K562 (cell line): ENCODE measurements around the gene TMEM38B. TPM values are rescaled to one million over a fixed set of nuclear protein-coding genes. Genes with fewer than 3 reads are reported as not detected.

Experiments
- ATAC-seq: fragments of 200-7000 bp; cut with Tn5 transposase; 3 replicates; pipeline ENCODE4 v1.9.1; 2020; ENCODE audit warnings: moderate library complexity
- BruUV-seq: library from RNA; stranded (reverse); fragments of 400-500 nt; replicated peaks from 2 replicates; lab custom pipeline; 2021; lab: Mats Ljungman, UMichigan
- CTCF ChIA-PET: fragments of 300-600 bp; formaldehyde crosslinking; extraction: SDS; loops from one replicate; lab custom pipeline; 2021; ENCODE audit warnings: low intra/inter-chr PET ratio; lab: Yijun Ruan, JAX
- POLR2A ChIA-PET: fragments of 300-600, 350-650 bp; sonication (Branson Sonifier 250); formaldehyde crosslinking; extraction: SDS; loops from one replicate; lab custom pipeline; 2021; ENCODE audit warnings: antibody characterized with exemption, inconsistent platforms; lab: Yijun Ruan, JAX
- DNase-seq, 4 experiments: peaks; one replicate each; pipeline versions ENCODE4 v3.0.0 to v3.0.0-alpha.2; 2011 to 2018; ENCODE audit warnings: low spot score in 3 of 4, mixed read lengths in 3 of 4; ENCODE audit errors: extremely low read depth in 1 of 4
- FAIRE-seq: peaks from 2 replicates; lab custom pipeline; 2011; peaks lifted over from hg19 to GRCh38; lab: Jason Lieb, UNC
- H2AFZ ChIP-seq: 2 replicates; pipeline ENCODE4 v1.6.0; 2011; ENCODE audit warnings: low read depth, low read length, control low read depth, inconsistent platforms
- H3K27ac ChIP-seq: fragments of 200-600 bp; 3 replicates; pipeline ENCODE4 v1.8.0; 2011; ENCODE audit warnings: low read depth, mild to moderate bottlenecking, control low read depth, inconsistent platforms, low read length, moderate library complexity, mixed read lengths; ENCODE audit errors: extremely low read depth
- H3K27me3 ChIP-seq, 2 experiments: fragments of 300-600 bp in 1 of 2; 2 replicates in 1 of 2; 3 replicates in 1 of 2; pipeline versions ENCODE4 v1.6.0 to v1.8.0; 2011; ENCODE audit warnings: inconsistent platforms in 2 of 2, low read length in 2 of 2, mild to moderate bottlenecking in 1 of 2, mixed read lengths in 1 of 2, moderate library complexity in 1 of 2; ENCODE audit not compliant: control insufficient read depth in 2 of 2, insufficient read depth in 2 of 2
- H3K36me3 ChIP-seq: fragments of 300-600 bp; 3 replicates; pipeline ENCODE4 v1.8.0; 2011; ENCODE audit warnings: mild to moderate bottlenecking, low read length, inconsistent platforms; ENCODE audit not compliant: control insufficient read depth, insufficient read depth
- H3K4me1 ChIP-seq, 2 experiments: fragments of 200-600 bp in 1 of 2; replicated peaks in 1 of 2; 2 replicates in 1 of 2; 3 replicates in 1 of 2; pipeline versions ENCODE4 v1.5.1 to v1.8.0; 2011; ENCODE audit warnings: inconsistent platforms in 2 of 2, low read length in 2 of 2, mild to moderate bottlenecking in 1 of 2, mixed read lengths in 1 of 2, moderate library complexity in 1 of 2; ENCODE audit not compliant: control insufficient read depth in 2 of 2, insufficient read depth in 2 of 2
- H3K4me2 ChIP-seq: 2 replicates; pipeline ENCODE4 v1.6.1; 2011; ENCODE audit warnings: low read length, control low read depth, inconsistent platforms, mixed read lengths; ENCODE audit not compliant: insufficient read depth
- H3K4me3 ChIP-seq: fragments of 200-600 bp; sonication (generic), shearing (Covaris generic); 2 replicates; pipeline ENCODE4 v1.5.1; 2016; ENCODE audit warnings: control low read depth, inconsistent platforms
- H3K79me2 ChIP-seq: fragments of 200-600 bp; 3 replicates; pipeline ENCODE4 v1.8.0; 2011; ENCODE audit warnings: low read length, inconsistent platforms; ENCODE audit not compliant: control insufficient read depth, insufficient read depth
- H3K9ac ChIP-seq, 2 experiments: 2 replicates each; pipeline versions ENCODE4 v1.6.0 to v1.6.1; 2011; ENCODE audit warnings: low read depth in 2 of 2, low read length in 2 of 2, control low read depth in 1 of 2, inconsistent platforms in 1 of 2, mild to moderate bottlenecking in 1 of 2, mixed read lengths in 1 of 2; ENCODE audit not compliant: insufficient read depth in 1 of 2
- H3K9me1 ChIP-seq: one replicate; pipeline ENCODE4 v1.6.0; 2011; ENCODE audit warnings: inconsistent platforms, mild to moderate bottlenecking, low read length, moderate library complexity; ENCODE audit not compliant: control insufficient read depth, insufficient read depth
- H3K9me3 ChIP-seq: replicated peaks from 2 replicates; pipeline ENCODE4 v1.5.1; 2011; ENCODE audit warnings: low read depth, low read length, inconsistent platforms; ENCODE audit not compliant: control insufficient read depth, insufficient read depth
- H4K20me1 ChIP-seq: replicated peaks from 2 replicates; pipeline ENCODE4 v1.6.1; 2011; ENCODE audit warnings: low read length, inconsistent platforms, mixed read lengths; ENCODE audit not compliant: control insufficient read depth, insufficient read depth
- DACH1 ChIP-seq: fragments of 450-650 bp; IDR thresholded peaks from 2 replicates; pipeline ENCODE4 v1.6.1; 2018; ENCODE audit not compliant: partially characterized antibody
- MCM7 ChIP-seq, 2 experiments: fragments of 450-650 bp; IDR thresholded peaks; 2 replicates each; pipeline ENCODE4 v1.6.1; 2016 to 2018
- NCOA2 ChIP-seq, 2 experiments: fragments of 450-650 bp; IDR thresholded peaks; 2 replicates each; pipeline ENCODE4 v1.6.1; 2018; ENCODE audit warnings: mild to moderate bottlenecking in 2 of 2, moderate library complexity in 1 of 2; ENCODE audit not compliant: partially characterized antibody in 2 of 2
- SAFB ChIP-seq: fragments of 200-400 bp; formaldehyde crosslinking; IDR thresholded peaks from 2 replicates; pipeline ENCODE4 v1.6.1; 2017; ENCODE audit warnings: low read depth, low read length, borderline replicate concordance
- U2AF1 ChIP-seq: fragments of 200-400 bp; formaldehyde crosslinking; optimal IDR thresholded peaks from 2 replicates; pipeline ENCODE3; 2017; ENCODE audit warnings: mild to moderate bottlenecking, low read depth, low read length, moderate library complexity
- ZNF354B ChIP-seq: fragments of 250-450 bp; sonication (Bioruptor Pico); IDR thresholded peaks from 2 replicates; pipeline ENCODE4 v1.4.0; 2020
- WGBS: fragments of 100-300 bp; shearing (Covaris generic); methylation state at CpG from one replicate; pipeline ENCODE4 v1.1.6; 2016; ENCODE audit warnings: low coverage, mixed read lengths; ENCODE audit not compliant: insufficient coverage; ENCODE audit errors: missing lambda C conversion rate; 5-methylcytosine and 5-hydroxymethylcytosine counted together
- in situ Hi-C: fragments of 300-500 bp; cut with MboI; formaldehyde crosslinking; loops from 4 replicates; pipeline ENCODE4 v1.15.0; 2018; ENCODE audit warnings: inconsistent platforms, mixed read lengths
- intact Hi-C: fragments of 100-400 bp; cut with micrococcal nuclease; formaldehyde crosslinking; loops from 2 replicates; pipeline ENCODE4 v1.14.2; 2022
- polyA plus RNA-seq, 8 experiments: library from polyadenylated mRNA; depleted of rRNA in 4 of 8; stranded (reverse) in 5 of 8; unstranded in 3 of 8; fragments of >200 nt; fragmentation: Nextera tagmentation in 2 of 8; fragmentation: Illumina TruSeq in 1 of 8; extraction: Ambion mirVana in 2 of 8; extraction: Trizol in 1 of 8; gene quantifications; 2 replicates each; pipeline versions ENCODE4 v1.2.1 to v1.2.3, GENCODE V29; 2011 to 2014; ENCODE audit warnings: inconsistent platforms in 1 of 8, missing spikeins in 1 of 8
- total RNA-seq, 7 experiments: library from RNA; depleted of rRNA in 6 of 7; stranded (reverse); fragments of >200 nt in 6 of 7; fragmentation: Illumina TruSeq in 2 of 7; extraction: Trizol in 2 of 7; gene quantifications; 2 replicates each; pipeline versions ENCODE4 v1.2.1 to v1.2.3, GENCODE V29; 2011 to 2021; ENCODE audit warnings: low replicate concordance in 1 of 7
- TF ChIP-seq, protein P1 (sequence below): sonication (generic); formaldehyde crosslinking; IDR thresholded peaks from 2 replicates; pipeline ENCODE4 v1.8.1; 2022; ENCODE audit warnings: missing genetic modification reagents

The TMEM38B gene
- total and polyA plus RNA-seq, 9 of the 15 experiments (the other 6 are each of a cell fraction or from before 2014, with no cell fraction given), result 26.0 to 57.5 (median 38.5) TPM

DNA sequence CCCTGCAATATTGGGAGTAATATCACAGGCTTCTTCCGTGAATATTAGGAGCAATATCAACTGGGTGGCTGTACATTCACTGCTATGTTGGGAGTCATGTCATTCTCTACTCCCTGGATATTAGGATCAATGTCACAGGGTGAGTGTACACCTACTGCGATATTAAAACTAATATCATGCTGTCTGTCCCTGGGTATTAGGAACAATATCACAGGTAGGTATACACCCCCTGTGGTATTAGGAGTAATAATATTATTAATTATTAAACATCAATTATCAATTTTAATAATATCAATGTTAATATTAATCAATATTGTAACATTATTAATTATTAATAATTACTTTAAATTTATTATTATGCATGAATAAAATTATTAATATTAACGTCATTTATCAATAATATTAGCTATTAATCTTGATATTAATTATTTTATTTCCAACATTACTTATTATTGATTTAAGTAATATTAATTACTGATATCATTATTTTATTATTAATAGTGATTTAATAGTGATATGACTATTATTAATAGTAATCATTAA, 121.9 kb downstream of the TMEM38B start:
- no peak for DNase-seq
- no peaks in the 10 kb centered on the region for H3K4me1 ChIP-seq
- no peak overlapping the region for H2AFZ ChIP-seq
- in situ Hi-C loops, result no loop called here
- H3K9ac ChIP-seq, result no peak overlapping the region
- ATAC-seq, result no peak
- TF ChIP-seq NCOA2 (IDR thresholded peaks at IDR 0.05; ENCODE audit: partially characterized antibody in 2 of 2) (peak in 1 of 2 experiments; percentile 32), SAFB (peak; percentile 81), DACH1 (peak; percentile 90), ZNF354B (CRISPR knock-in tag) (no peak), MCM7 (IDR thresholded peaks at IDR 0.05) (0 out of 4 replicates have a peak, but pooled peaks of 1 of the 2 experiments have one; percentile 58), U2AF1 (no peak)
- TF ChIP-seq, protein P1, sequence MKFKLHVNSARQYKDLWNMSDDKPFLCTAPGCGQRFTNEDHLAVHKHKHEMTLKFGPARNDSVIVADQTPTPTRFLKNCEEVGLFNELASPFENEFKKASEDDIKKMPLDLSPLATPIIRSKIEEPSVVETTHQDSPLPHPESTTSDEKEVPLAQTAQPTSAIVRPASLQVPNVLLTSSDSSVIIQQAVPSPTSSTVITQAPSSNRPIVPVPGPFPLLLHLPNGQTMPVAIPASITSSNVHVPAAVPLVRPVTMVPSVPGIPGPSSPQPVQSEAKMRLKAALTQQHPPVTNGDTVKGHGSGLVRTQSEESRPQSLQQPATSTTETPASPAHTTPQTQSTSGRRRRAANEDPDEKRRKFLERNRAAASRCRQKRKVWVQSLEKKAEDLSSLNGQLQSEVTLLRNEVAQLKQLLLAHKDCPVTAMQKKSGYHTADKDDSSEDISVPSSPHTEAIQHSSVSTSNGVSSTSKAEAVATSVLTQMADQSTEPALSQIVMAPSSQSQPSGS (CRISPR knock-in tag), result no peak
- TF ChIP-seq, all 486 proteins: peak for 4
- intact Hi-C loops, result no loop called here
- BruUV-seq, result no TSS peak
- Histone ChIP-seq H3K79me2 (no peaks in the 10 kb centered on the region), H3K27me3 (no peaks in the 10 kb centered on the region), H3K27ac (no peak overlapping the region), H4K20me1 (no peaks in the 10 kb centered on the region), H3K4me3 (no peak overlapping the region), H3K36me3 (no peaks in the 10 kb centered on the region), H3K9me3 (no peaks in the 10 kb centered on the region), H3K9me1 (no peaks in the 10 kb centered on the region), H3K4me2 (no peak overlapping the region)
- CTCF ChIA-PET, result no interaction called here
- POLR2A ChIA-PET, result no interaction called here
- 63% methylated on average over 3 of the region's 3 CpGs for WGBS
- no peak for FAIRE-seq
